Astrocyte (in vitro differentiated cells and primary cell): ENCODE measurements around the gene TMEM123.

Experiments used
- EZH2 ChIP-seq: IDR thresholded peaks from 2 replicates; pipeline ENCODE4 v1.6.1; 2012; ENCODE audit warnings: mild to moderate bottlenecking, low read length, inconsistent platforms; ENCODE audit not compliant: insufficient read depth
- TF ChIP-seq, protein P1 (sequence below): IDR thresholded peaks from 2 replicates; pipeline ENCODE4 v1.5.1; 2011; ENCODE audit warnings: low read depth, mild to moderate bottlenecking, inconsistent platforms, low read length, moderate library complexity; ENCODE audit not compliant: insufficient read depth

DNA sequence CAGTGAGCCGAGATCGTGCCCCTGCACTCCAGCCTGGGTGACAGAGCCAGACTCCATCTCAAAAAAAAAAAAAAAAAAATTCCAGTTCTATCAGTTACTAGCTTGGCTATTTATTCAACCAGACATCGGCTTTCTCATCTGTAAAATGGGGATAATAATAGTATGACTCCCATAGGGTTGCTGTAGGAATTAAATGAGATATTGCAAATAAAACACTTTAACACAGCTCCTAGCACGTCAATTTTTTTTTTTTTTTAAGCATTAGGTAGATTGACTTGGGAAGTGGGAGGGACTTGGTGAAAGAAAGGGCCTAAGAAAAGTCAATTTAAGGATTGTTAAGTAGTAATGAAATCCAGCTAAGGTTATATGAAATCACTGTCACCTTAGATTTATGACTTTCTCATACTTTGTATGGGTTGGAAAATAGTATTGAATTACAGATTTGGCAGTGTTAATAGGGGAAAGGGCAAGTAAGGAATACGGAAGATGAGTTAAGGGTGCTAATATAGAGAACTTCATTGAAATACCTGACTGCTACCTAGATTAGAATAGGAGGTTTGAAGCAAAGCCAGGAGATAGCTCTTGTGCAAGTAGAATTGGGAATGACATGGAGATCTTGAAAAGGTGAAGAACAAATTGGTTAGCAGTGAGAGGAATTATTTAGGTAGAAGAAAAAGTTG lies 76.7 kb downstream of the TMEM123 start:
- no peak for TF ChIP-seq EZH2
- TF ChIP-seq, protein P1, sequence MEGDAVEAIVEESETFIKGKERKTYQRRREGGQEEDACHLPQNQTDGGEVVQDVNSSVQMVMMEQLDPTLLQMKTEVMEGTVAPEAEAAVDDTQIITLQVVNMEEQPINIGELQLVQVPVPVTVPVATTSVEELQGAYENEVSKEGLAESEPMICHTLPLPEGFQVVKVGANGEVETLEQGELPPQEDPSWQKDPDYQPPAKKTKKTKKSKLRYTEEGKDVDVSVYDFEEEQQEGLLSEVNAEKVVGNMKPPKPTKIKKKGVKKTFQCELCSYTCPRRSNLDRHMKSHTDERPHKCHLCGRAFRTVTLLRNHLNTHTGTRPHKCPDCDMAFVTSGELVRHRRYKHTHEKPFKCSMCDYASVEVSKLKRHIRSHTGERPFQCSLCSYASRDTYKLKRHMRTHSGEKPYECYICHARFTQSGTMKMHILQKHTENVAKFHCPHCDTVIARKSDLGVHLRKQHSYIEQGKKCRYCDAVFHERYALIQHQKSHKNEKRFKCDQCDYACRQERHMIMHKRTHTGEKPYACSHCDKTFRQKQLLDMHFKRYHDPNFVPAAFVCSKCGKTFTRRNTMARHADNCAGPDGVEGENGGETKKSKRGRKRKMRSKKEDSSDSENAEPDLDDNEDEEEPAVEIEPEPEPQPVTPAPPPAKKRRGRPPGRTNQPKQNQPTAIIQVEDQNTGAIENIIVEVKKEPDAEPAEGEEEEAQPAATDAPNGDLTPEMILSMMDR = no peak
